Brain microvascular endothelial cell (primary cell): ENCODE data around the gene MAML1.
"Not testable (repeated sequence)": the region's sequence is repeated elsewhere in the genome, so short reads cannot be mapped to it uniquely, and the experiment has no call there.

Experiments used
- DNase-seq: peaks from one replicate; pipeline ENCODE4 v3.0.0-alpha.2; 2020
- H3K27ac ChIP-seq: fragments of 250-450 bp; sonication (Bioruptor Pico); 2 replicates; pipeline ENCODE4 v1.5.1; 2020; ENCODE audit warnings: mild to moderate bottlenecking, moderate library complexity
- H3K27me3 ChIP-seq: fragments of 250-450 bp; sonication (Bioruptor Pico); replicated peaks from 2 replicates; pipeline ENCODE4 v1.5.1; 2020; ENCODE audit warnings: mild to moderate bottlenecking
- H3K36me3 ChIP-seq: fragments of 250-450 bp; sonication (Bioruptor Pico); replicated peaks from 2 replicates; pipeline ENCODE4 v1.5.1; 2020; ENCODE audit warnings: mild to moderate bottlenecking
- H3K4me3 ChIP-seq: 2 replicates; pipeline ENCODE4 v1.5.1; 2011; ENCODE audit warnings: low read depth, mild to moderate bottlenecking, control low read depth, low read length, moderate library complexity
- in situ Hi-C: cut with HindIII; loops from 2 replicates; pipeline ENCODE4 v1.10.0; 2017; ENCODE audit warnings: low sequenced_read_pairs, low pct_ligation_motif_present
- TF ChIP-seq, protein P1 (sequence below): IDR thresholded peaks from 2 replicates; pipeline ENCODE4 v1.5.1; 2011; ENCODE audit warnings: low read depth, mild to moderate bottlenecking, moderate library complexity, low read length, control low read depth, inconsistent platforms; ENCODE audit errors: missing control alignments

Gene MAML1, protein sequence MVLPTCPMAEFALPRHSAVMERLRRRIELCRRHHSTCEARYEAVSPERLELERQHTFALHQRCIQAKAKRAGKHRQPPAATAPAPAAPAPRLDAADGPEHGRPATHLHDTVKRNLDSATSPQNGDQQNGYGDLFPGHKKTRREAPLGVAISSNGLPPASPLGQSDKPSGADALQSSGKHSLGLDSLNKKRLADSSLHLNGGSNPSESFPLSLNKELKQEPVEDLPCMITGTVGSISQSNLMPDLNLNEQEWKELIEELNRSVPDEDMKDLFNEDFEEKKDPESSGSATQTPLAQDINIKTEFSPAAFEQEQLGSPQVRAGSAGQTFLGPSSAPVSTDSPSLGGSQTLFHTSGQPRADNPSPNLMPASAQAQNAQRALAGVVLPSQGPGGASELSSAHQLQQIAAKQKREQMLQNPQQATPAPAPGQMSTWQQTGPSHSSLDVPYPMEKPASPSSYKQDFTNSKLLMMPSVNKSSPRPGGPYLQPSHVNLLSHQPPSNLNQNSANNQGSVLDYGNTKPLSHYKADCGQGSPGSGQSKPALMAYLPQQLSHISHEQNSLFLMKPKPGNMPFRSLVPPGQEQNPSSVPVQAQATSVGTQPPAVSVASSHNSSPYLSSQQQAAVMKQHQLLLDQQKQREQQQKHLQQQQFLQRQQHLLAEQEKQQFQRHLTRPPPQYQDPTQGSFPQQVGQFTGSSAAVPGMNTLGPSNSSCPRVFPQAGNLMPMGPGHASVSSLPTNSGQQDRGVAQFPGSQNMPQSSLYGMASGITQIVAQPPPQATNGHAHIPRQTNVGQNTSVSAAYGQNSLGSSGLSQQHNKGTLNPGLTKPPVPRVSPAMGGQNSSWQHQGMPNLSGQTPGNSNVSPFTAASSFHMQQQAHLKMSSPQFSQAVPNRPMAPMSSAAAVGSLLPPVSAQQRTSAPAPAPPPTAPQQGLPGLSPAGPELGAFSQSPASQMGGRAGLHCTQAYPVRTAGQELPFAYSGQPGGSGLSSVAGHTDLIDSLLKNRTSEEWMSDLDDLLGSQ

DNA sequence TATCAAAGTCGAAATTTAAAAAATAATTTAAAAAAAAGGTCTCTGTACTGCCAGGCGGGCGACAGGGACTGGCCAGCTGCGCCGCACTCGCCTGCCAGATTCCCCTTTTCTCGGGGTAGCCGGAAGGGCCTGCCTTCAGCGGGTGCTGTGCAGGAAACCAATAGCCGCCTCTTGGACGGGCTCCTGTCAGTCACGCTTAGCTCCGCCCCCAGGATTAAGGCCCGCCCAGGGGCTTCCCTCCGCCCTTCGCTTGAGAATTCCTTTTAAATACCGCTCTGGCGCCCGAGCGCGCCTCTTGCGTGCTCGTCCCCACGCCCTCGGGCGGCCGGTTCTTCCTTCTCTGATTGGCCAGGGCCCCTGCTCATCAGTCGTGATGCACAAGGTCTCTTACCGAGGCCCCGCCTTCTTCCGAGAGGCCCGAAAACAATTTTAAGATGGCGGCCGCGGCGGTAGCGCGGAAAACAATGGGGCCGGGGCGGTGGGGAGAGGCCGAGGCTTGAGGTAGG is at the start of gene MAML1:
MAML1 (plus strand) TSS at position 411 of the 506 bp plus-strand sequence. CDS start 291 bp downstream, outside the sequence.
- TF ChIP-seq, protein P1, sequence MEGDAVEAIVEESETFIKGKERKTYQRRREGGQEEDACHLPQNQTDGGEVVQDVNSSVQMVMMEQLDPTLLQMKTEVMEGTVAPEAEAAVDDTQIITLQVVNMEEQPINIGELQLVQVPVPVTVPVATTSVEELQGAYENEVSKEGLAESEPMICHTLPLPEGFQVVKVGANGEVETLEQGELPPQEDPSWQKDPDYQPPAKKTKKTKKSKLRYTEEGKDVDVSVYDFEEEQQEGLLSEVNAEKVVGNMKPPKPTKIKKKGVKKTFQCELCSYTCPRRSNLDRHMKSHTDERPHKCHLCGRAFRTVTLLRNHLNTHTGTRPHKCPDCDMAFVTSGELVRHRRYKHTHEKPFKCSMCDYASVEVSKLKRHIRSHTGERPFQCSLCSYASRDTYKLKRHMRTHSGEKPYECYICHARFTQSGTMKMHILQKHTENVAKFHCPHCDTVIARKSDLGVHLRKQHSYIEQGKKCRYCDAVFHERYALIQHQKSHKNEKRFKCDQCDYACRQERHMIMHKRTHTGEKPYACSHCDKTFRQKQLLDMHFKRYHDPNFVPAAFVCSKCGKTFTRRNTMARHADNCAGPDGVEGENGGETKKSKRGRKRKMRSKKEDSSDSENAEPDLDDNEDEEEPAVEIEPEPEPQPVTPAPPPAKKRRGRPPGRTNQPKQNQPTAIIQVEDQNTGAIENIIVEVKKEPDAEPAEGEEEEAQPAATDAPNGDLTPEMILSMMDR = no peak
- peaks cover 24% of the 10 kb centered on the region for H3K36me3 ChIP-seq
- peak within 1 kb of the TSS; percentile 77 for H3K4me3 ChIP-seq
- peak within 1 kb of the TSS; percentile 58 for H3K27ac ChIP-seq
- in situ Hi-C loops = no loop called here
- H3K27me3 ChIP-seq = no peaks in the 10 kb centered on the region
- peak; percentile 100 for DNase-seq

DNA sequence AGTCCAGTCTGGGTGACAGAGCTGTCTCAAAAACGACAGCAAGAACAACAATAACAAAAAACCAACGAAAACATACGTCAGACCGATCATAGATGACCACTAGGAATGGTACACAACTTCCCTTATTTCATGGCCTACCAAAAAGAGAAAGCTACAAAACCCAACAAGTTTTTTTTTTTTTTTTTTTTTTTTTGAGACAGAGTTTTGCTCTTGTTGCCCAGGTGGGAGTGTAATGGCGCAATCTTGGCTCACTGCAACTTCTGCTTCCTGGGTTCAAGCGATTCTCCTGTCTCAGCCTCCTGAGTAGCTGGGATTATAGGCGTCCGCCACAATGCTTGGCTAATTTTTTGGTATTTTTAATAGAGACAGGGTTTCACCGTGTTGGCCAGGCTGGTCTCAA is 43.4 kb upstream of the MAML1 start:
- in situ Hi-C loops, H3K27ac ChIP-seq, DNase-seq, H3K36me3 ChIP-seq, H3K4me3 ChIP-seq, H3K27me3 ChIP-seq: not testable (repeated sequence)

DNA sequence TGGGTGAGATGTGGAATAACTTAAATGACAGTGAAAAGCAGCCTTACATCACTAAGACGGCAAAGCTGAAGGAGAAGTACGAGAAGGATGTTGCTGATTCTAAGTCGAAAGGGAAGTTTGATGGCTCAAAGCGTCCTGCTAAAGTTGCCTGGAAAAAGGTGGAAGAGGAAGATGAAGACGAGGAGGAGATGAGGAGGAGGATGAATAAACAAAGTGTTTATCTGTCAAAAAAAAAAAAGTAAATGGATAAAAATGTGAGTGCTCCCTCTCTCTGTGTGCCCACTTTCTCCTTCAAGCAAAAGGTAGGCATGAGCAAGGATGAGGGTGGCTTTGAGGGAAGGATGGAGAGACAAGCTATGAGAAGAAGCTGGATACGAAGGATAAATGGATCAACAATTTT is 38.1 kb upstream of the MAML1 start:
- no peaks in the 10 kb centered on the region for H3K27me3 ChIP-seq
- in situ Hi-C loops = no loop called here
- TF ChIP-seq, protein P1 = no peak
- H3K36me3 ChIP-seq = no peaks in the 10 kb centered on the region
- no peak for DNase-seq
- no peak overlapping the region for H3K4me3 ChIP-seq
- H3K27ac ChIP-seq = no peak overlapping the region

DNA sequence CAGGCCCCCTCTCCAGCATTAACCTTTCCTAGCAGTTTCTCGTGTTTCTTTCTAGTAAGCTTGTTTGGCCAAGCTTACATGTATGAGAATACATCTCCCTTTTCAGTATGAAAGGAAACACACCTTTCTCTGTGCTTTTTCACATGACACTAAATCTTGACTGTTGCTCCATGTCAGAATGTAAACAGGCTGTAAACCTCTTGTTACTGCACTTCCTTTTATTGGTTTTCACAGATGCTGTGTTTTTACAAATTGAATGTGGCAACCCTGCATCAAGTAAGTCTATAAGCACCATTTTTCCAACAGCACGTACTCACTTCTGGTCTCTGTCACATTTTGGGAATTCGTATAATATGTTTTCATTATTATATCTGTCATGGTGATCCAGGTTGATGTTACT is 36.0 kb upstream of the MAML1 start:
- Histone ChIP-seq H3K4me3 (no peak overlapping the region), H3K27me3 (no peaks in the 10 kb centered on the region), H3K36me3 (no peaks in the 10 kb centered on the region), H3K27ac (no peak overlapping the region)
- TF ChIP-seq, protein P1 = no peak
- DNase-seq = no peak
- in situ Hi-C loops = no loop called here

DNA sequence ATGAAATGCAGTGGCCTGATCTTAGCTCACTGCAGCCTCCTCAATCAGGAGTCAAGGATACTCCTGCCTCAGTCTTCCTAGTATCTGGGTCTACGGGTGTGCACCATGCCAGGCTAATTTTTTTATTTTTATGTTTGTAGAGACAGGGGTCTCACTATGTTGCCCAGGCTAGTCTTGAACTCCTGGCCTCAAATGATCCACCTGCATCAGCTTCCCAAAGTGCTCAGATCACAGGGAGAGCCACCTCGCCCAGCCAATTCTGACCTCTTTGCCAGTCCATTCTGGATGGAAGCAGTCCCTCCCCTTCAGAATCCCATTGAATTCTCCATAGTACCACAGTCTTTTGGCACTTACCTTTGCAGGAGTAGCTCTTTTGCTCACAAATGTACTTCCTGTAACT is 35.5 kb upstream of the MAML1 start:
- Histone ChIP-seq H3K27me3 (no peaks in the 10 kb centered on the region), H3K27ac (no peak overlapping the region), H3K36me3 (peaks cover 3% of the 10 kb centered on the region), H3K4me3 (no peak overlapping the region)
- TF ChIP-seq, protein P1 = no peak
- no peak for DNase-seq
- in situ Hi-C loops = no loop called here

DNA sequence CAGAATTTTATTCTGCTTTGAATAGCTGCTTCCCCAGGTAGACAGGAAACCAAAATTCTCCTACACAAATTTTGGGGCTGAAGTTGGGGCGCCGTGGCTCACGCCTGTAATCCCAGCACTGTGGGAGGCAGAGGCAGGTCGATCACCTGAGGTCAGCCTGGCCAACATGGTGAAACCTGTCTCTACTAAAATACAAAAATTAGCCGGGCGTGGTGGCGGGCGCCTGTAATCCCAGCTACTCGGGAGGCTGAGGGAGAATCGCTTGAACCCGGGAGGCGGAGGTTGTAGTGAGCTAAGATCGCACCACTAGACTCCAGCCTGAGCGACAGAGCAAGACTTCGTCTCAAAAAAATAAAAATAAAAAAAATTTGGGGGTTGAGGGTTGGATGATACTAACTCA is 35.1 kb upstream of the MAML1 start:
- H3K27me3 ChIP-seq, H3K36me3 ChIP-seq, in situ Hi-C loops, DNase-seq: not testable (repeated sequence)
- peak overlapping the region; percentile 94 for H3K27ac ChIP-seq
- peak overlapping the region; percentile 80 for H3K4me3 ChIP-seq
